ENCODE measurements around the gene TMEM18. TPM values are rescaled to one million over a fixed set of nuclear protein-coding genes. Genes with fewer than 3 reads are reported as not detected.

Gene TMEM18
- total RNA-seq, 1 donor from 2014 or later: 37.1 TPM

- no peaks in the 10 kb centered on the region for H3K9me3 Mint-ChIP-seq
- H3K4me3 Mint-ChIP-seq: no peak overlapping the region
- H3K27ac Mint-ChIP-seq: no peak overlapping the region
- TF ChIP-seq, protein P1, sequence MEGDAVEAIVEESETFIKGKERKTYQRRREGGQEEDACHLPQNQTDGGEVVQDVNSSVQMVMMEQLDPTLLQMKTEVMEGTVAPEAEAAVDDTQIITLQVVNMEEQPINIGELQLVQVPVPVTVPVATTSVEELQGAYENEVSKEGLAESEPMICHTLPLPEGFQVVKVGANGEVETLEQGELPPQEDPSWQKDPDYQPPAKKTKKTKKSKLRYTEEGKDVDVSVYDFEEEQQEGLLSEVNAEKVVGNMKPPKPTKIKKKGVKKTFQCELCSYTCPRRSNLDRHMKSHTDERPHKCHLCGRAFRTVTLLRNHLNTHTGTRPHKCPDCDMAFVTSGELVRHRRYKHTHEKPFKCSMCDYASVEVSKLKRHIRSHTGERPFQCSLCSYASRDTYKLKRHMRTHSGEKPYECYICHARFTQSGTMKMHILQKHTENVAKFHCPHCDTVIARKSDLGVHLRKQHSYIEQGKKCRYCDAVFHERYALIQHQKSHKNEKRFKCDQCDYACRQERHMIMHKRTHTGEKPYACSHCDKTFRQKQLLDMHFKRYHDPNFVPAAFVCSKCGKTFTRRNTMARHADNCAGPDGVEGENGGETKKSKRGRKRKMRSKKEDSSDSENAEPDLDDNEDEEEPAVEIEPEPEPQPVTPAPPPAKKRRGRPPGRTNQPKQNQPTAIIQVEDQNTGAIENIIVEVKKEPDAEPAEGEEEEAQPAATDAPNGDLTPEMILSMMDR (IDR thresholded peaks at IDR 0.05; ENCODE audit: unreplicated experiment): no peak
- H3K4me1 Mint-ChIP-seq: peaks cover 3% of the 10 kb centered on the region
- H3K27me3 Mint-ChIP-seq (ENCODE audit: low read depth): peaks cover 35% of the 10 kb centered on the region
- H3K36me3 Mint-ChIP-seq: no peaks in the 10 kb centered on the region
- no peak for DNase-seq (ENCODE audit: low spot score in 2 of 2, unreplicated experiment in 2 of 2)
These were observed 30.1 kb downstream of the TMEM18 start for GRCh38 chr2:647003-647560.

DNA sequence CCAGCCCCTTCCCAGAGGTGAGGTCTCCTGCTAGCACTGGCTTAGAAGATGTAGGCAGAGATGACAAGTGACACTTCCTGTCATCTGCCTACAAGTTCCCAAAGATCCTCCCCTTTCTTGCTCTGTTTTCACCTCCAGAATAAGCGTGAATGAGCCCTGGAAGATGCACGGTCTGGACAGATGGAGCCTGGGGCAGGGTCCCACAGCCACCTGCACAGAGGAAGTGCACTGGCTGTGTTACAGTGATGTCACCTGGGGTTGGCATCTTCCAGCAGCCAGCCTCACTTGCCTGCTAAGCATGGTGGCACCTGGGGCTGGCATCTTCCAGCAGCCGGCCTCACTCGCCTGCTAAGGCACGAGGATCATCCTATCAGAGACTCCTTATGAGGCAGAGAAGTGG is 32.3 kb downstream of the TMEM18 start:
- no peak for DNase-seq (ENCODE audit: low spot score in 2 of 2, unreplicated experiment in 2 of 2)
- TF ChIP-seq, protein P1 (IDR thresholded peaks at IDR 0.05; ENCODE audit: unreplicated experiment): no peak
- H3K36me3 Mint-ChIP-seq: no peaks in the 10 kb centered on the region

GRCh38 chr2:643761-644160 is 33.4 kb downstream of the TMEM18 start:
- TF ChIP-seq, protein P1 (IDR thresholded peaks at IDR 0.05; ENCODE audit: unreplicated experiment): no peak
- Mint-ChIP-seq H3K36me3 (no peaks in the 10 kb centered on the region), H3K4me1 (peaks cover 4% of the 10 kb centered on the region), H3K27me3 (ENCODE audit: low read depth) (peaks cover 42% of the 10 kb centered on the region), H3K27ac (no peak overlapping the region), H3K9me3 (no peaks in the 10 kb centered on the region), H3K4me3 (no peak overlapping the region)
- no peak for DNase-seq (ENCODE audit: low spot score in 2 of 2, unreplicated experiment in 2 of 2)

More for the DNA sequence above, 32.3 kb downstream of the TMEM18 start:
- Mint-ChIP-seq H3K4me3 (no peak overlapping the region), H3K9me3 (no peaks in the 10 kb centered on the region), H3K4me1 (peaks cover 4% of the 10 kb centered on the region), H3K27me3 (ENCODE audit: low read depth) (peaks cover 40% of the 10 kb centered on the region), H3K27ac (no peak overlapping the region)

DNA sequence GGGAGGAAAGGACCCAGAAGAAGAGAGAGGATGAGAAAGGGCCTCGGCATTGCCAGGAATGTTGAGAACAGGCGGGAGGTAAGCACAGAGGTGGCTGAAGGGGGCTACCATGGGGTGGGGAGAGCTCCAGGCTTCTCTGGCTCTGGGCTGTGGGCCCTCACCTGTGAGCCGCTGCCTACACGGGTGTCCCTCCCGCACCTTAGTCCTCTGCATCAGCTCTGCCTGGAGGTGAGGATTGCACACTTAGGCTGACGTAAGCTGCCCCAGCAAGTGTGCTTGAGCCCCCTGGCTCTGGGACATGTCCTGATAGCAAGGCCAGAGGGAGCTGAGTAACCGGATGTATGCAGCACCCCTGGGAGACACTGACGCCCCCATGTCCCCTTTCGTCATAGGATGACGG is 33.9 kb downstream of the TMEM18 start:
- Mint-ChIP-seq H3K4me1 (peaks cover 4% of the 10 kb centered on the region), H3K9me3 (no peaks in the 10 kb centered on the region), H3K36me3 (no peaks in the 10 kb centered on the region), H3K27ac (no peak overlapping the region), H3K4me3 (no peak overlapping the region), H3K27me3 (ENCODE audit: low read depth) (peaks cover 42% of the 10 kb centered on the region)
- DNase-seq (ENCODE audit: low spot score in 2 of 2, unreplicated experiment in 2 of 2): no peak
- TF ChIP-seq, protein P1 (IDR thresholded peaks at IDR 0.05; ENCODE audit: unreplicated experiment): no peak

DNA sequence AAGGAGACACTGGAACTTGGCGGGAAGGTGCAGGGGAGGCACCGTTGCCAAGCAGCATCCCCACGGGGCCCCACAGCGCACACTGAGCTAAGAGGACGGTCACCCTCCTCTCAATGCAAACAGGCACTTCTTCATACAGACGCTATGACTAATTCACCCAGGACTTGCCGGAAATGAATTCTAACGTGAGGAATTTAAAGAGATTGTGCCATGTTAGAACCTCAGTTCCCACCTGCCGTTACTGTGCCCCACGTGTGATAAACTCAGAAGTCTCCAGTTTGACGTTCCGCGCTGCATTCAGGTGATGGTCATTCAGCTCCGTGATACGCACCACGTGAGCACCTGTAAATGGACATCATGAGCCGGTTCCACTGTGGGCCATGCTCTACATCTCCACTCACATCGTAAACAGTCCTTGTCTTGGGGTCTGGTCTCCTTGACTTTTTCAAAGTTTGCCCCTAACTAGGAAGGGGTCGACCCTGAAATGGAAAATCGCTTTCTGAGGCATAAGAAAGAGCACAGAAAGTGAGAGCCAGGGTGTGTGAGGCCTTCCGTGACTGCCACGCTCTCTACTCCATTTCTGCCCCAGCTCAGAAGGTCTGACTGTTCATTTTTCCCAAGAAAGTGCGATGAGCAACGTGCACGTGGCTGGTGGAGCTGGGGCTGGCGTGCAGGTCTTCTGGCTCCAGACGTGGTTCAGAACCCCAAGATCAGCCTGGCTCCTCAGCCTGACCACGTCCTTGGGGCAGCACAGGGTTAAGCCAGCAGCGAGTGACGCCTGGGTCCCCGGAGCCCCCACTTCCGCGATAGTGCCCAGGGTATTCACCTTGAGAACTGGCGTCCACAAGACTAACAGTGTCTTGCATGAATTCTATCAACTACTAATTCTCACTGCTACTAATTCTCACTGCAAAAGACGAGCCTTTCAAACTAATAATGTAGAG is 35.1 kb downstream of the TMEM18 start:
- Mint-ChIP-seq H3K36me3 (no peaks in the 10 kb centered on the region), H3K4me3 (no peak overlapping the region), H3K4me1 (peaks cover 4% of the 10 kb centered on the region), H3K27ac (no peak overlapping the region), H3K9me3 (no peaks in the 10 kb centered on the region), H3K27me3 (ENCODE audit: low read depth) (peaks cover 39% of the 10 kb centered on the region)
- TF ChIP-seq, protein P1 (IDR thresholded peaks at IDR 0.05; ENCODE audit: unreplicated experiment): no peak
- DNase-seq (ENCODE audit: low spot score in 2 of 2, unreplicated experiment in 2 of 2): no peak
